ENCODE measurements around the gene HAPLN2. TPM values are rescaled to one million over a fixed set of nuclear protein-coding genes. Genes with fewer than 3 reads are reported as not detected.
A peak's percentile ranks its signal among the peaks of the same experiment; 100 is the strongest.
"Not testable (repeated sequence)": the region's sequence is repeated elsewhere in the genome, so short reads cannot be mapped to it uniquely, and the experiment has no call there.

Gene HAPLN2
- total RNA-seq, 2 donors from 2014 or later = 1.2 TPM; not detected in 1

GRCh38 chr1:156582388-156583017 is 36.7 kb upstream of the HAPLN2 start:
- no peaks in the 10 kb centered on the region for H3K27me3 ChIP-seq (replicated peaks; ENCODE audit: insufficient read depth)
- no peaks in the 10 kb centered on the region for H3K36me3 ChIP-seq
- no peak overlapping the region for H3K4me3 ChIP-seq
- no peaks in the 10 kb centered on the region for H3K4me1 ChIP-seq (ENCODE audit: control insufficient read depth in 1 of 2, low read depth in 2 of 2)
- no peak for DNase-seq (ENCODE audit: low spot score)
- TF ChIP-seq, protein P1, sequence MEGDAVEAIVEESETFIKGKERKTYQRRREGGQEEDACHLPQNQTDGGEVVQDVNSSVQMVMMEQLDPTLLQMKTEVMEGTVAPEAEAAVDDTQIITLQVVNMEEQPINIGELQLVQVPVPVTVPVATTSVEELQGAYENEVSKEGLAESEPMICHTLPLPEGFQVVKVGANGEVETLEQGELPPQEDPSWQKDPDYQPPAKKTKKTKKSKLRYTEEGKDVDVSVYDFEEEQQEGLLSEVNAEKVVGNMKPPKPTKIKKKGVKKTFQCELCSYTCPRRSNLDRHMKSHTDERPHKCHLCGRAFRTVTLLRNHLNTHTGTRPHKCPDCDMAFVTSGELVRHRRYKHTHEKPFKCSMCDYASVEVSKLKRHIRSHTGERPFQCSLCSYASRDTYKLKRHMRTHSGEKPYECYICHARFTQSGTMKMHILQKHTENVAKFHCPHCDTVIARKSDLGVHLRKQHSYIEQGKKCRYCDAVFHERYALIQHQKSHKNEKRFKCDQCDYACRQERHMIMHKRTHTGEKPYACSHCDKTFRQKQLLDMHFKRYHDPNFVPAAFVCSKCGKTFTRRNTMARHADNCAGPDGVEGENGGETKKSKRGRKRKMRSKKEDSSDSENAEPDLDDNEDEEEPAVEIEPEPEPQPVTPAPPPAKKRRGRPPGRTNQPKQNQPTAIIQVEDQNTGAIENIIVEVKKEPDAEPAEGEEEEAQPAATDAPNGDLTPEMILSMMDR (IDR thresholded peaks at IDR 0.05) = no peak
- no peaks in the 10 kb centered on the region for H3K9me3 ChIP-seq
- no peak for ATAC-seq (ENCODE audit: insufficient number of reproducible peaks, low FRiP score, low read depth)
- H3K27ac ChIP-seq = no peak overlapping the region

DNA sequence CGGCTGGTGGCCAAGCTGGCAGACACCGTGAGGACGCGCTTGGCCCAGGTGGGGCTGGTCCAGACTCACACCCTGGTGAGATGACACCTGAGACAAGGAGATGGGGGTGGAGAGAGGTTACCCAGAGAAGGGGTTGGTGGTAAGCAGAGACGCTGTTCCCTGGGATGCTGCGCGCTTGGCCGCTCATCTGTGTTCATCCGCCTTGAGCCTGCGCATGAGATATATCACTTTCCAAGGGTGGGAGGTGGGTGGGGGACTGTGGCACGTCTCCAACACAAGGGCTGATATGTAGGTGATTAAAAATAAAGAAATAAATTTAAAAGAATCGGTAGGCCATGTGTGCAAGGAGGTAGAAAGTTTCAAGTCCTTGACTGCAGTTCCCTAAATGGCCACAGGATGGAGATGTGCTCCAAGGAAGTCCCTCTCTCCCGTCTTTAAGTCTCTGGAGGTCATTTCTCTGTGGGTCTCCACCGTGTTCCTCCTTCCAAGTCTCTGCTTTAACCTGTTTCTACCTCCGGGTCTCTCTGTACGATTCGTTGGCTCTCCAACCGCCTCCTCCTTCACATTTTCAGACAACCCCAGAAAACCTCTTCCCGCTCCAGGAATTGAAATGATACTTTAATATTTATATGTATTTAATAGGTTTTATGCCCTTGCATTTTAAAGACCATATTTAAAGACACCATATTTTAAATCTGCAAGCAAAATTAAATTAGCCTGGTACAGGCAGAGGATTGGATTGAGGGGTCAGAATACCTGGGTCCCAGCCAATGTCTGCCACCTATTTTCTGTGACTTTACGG is 35.2 kb upstream of the HAPLN2 start:
- H3K27ac ChIP-seq = no peak overlapping the region
- no peak overlapping the region for H3K4me3 ChIP-seq
- DNase-seq (ENCODE audit: low spot score) (no peak), ATAC-seq (ENCODE audit: insufficient number of reproducible peaks, low FRiP score, low read depth) (no peak)
- H3K27me3 ChIP-seq (replicated peaks; ENCODE audit: insufficient read depth) = no peaks in the 10 kb centered on the region
- no peaks in the 10 kb centered on the region for H3K4me1 ChIP-seq (ENCODE audit: control insufficient read depth in 1 of 2, low read depth in 2 of 2)
- H3K9me3 ChIP-seq = no peaks in the 10 kb centered on the region
- no peaks in the 10 kb centered on the region for H3K36me3 ChIP-seq
- TF ChIP-seq, protein P1 (IDR thresholded peaks at IDR 0.05) = peak; percentile 92

- DNase-seq (ENCODE audit: low spot score) (no peak), ATAC-seq (ENCODE audit: insufficient number of reproducible peaks, low FRiP score, low read depth) (no peak)
- TF ChIP-seq, protein P1 (IDR thresholded peaks at IDR 0.05) = no peak
- no peaks in the 10 kb centered on the region for H3K4me1 ChIP-seq (ENCODE audit: control insufficient read depth in 1 of 2, low read depth in 2 of 2)
- no peaks in the 10 kb centered on the region for H3K27me3 ChIP-seq (replicated peaks; ENCODE audit: insufficient read depth)
- no peaks in the 10 kb centered on the region for H3K36me3 ChIP-seq
- H3K4me3 ChIP-seq = no peak overlapping the region
- H3K9me3 ChIP-seq = no peaks in the 10 kb centered on the region
- no peak overlapping the region for H3K27ac ChIP-seq
Observed at GRCh38 chr1:156584813-156585212, 34.4 kb upstream of the HAPLN2 start.

- ATAC-seq (ENCODE audit: insufficient number of reproducible peaks, low FRiP score, low read depth) = no peak
- no peak for DNase-seq (ENCODE audit: low spot score)
- H3K4me1 ChIP-seq (ENCODE audit: control insufficient read depth in 1 of 2, low read depth in 2 of 2) = peaks cover 0 to 5% of the 10 kb centered on the region in 2 donors
- H3K27me3 ChIP-seq (replicated peaks; ENCODE audit: insufficient read depth) = no peaks in the 10 kb centered on the region
- no peaks in the 10 kb centered on the region for H3K9me3 ChIP-seq
- H3K36me3 ChIP-seq = no peaks in the 10 kb centered on the region
- no peak overlapping the region for H3K27ac ChIP-seq
- H3K4me3 ChIP-seq = no peak overlapping the region
- TF ChIP-seq, protein P1 (IDR thresholded peaks at IDR 0.05) = no peak
Observed at GRCh38 chr1:156586323-156586722, 32.9 kb upstream of the HAPLN2 start.

DNA sequence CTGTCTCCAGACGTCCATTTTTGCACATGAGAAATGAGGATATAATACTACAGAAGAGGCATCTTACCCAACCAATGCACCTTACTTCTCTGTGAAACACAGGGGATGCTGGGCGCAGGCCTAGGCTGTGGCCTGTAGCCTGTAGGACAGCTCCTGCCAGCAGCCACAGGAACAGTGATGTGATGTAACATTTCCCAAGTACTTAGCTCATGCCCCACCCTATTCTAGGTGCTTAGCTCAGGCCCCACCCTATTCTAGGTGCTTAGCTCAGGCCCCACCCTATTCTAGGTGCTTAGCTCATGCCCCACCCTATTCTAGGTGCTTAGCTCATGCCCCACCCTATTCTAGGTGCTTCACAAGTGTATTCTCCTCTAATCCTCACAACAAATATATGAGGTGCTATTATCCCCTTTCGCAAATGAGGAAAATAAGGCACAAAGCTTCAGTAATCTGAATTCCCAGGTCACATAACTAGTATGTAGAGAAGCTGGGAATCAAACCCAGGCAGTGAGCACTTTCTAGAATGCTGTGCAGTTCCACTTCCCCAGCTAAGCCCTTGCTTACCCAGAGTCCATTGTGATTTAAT is 32.2 kb upstream of the HAPLN2 start:
- no peak overlapping the region for H3K27ac ChIP-seq
- TF ChIP-seq, protein P1 (IDR thresholded peaks at IDR 0.05) = no peak
- H3K36me3 ChIP-seq = no peaks in the 10 kb centered on the region
- H3K4me1 ChIP-seq (ENCODE audit: control insufficient read depth in 1 of 2, low read depth in 2 of 2) = peaks cover 0 to 7% of the 10 kb centered on the region in 2 donors
- DNase-seq (ENCODE audit: low spot score) (no peak), ATAC-seq (ENCODE audit: insufficient number of reproducible peaks, low FRiP score, low read depth) (no peak)
- no peak overlapping the region for H3K4me3 ChIP-seq
- no peaks in the 10 kb centered on the region for H3K9me3 ChIP-seq
- no peaks in the 10 kb centered on the region for H3K27me3 ChIP-seq (replicated peaks; ENCODE audit: insufficient read depth)

- ATAC-seq (ENCODE audit: insufficient number of reproducible peaks, low FRiP score, low read depth); H3K9me3 ChIP-seq; DNase-seq (ENCODE audit: low spot score): not testable (repeated sequence)
Observed at GRCh38 chr1:156587927-156588326, 31.3 kb upstream of the HAPLN2 start.

More at GRCh38 chr1:156587927-156588326, 31.3 kb upstream of the HAPLN2 start:
- H3K36me3 ChIP-seq; H3K4me3 ChIP-seq; H3K27me3 ChIP-seq (replicated peaks; ENCODE audit: insufficient read depth); H3K27ac ChIP-seq: not testable (repeated sequence)
- H3K4me1 ChIP-seq (ENCODE audit: control insufficient read depth in 1 of 2, low read depth in 2 of 2) = peaks cover 4 to 15% of the 10 kb centered on the region in 2 donors

Data from thoracic aorta (tissue), 2 donors.